Stimulated activated effector memory CD8-positive, alpha-beta T cell treated with anti-CD3 and anti-CD28 coated beads, Interleukin-12 subunit alpha, Interleukin-12 subunit beta, amount 100 ng/mL, for 72 hours (primary cell): ENCODE results near the gene PIAS3.

Source experiments
- ATAC-seq: fragments of 150-1000 bp; cut with Tn5 transposase; 2 replicates; pipeline ENCODE4 v1.10.0; 2021
- DNase-seq, 2 donors: peaks; one replicate each; pipeline ENCODE4 v3.0.0; 2021 to 2022; ENCODE audit warnings: low spot score in 2 of 2
- H3K27ac Mint-ChIP-seq: one replicate; pipeline ENCODE4 v1.8.0; 2022; ENCODE audit warnings: mild to moderate bottlenecking, mixed read lengths
- H3K36me3 Mint-ChIP-seq: one replicate; pipeline ENCODE4 v1.8.0; 2022; ENCODE audit warnings: mild to moderate bottlenecking, mixed read lengths
- H3K4me1 Mint-ChIP-seq: one replicate; pipeline ENCODE4 v1.8.0; 2022; ENCODE audit warnings: mixed read lengths
- H3K4me3 Mint-ChIP-seq: one replicate; pipeline ENCODE4 v1.8.0; 2022; ENCODE audit warnings: mild to moderate bottlenecking, mixed read lengths
- H3K9me3 Mint-ChIP-seq: one replicate; pipeline ENCODE4 v1.8.0; 2022; ENCODE audit warnings: mixed read lengths

The PIAS3 gene

DNA sequence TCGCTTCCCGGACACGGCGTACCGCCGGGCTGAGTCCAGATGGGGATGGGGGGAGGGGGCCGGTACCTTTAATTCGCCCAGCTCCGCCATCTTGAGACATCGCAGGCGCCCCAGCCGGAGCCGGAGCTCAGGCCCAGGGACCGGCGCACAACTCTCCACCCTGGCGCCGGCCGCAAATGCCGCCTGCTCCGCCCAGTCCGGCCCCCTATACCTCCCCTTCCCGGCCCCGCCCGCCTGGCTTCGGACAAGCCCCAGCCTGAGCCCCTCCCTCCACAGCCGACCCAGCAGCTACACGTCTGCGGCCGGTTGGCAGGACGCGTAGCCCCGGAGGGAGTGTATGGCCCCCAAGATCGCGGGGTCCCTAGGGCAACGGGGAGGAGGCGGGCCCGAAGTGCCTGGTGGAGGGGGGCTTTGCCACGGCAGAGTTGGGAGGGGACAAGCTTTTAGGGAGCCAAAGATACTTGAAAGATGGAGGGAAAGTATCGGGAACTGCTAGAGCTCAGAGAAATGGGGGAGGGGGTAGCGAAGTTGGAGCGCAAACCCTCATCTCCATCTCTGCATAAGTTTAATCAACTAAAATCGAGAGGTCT lies at the start of gene PIAS3:
Gene PIAS3, minus strand, starts transcription at position 181 of the 590 bp plus-strand sequence. Its CDS starts 91 bp downstream, at position 90.
- peak within 1 kb of the TSS; percentile 96 for H3K4me3 Mint-ChIP-seq
- H3K27ac Mint-ChIP-seq: peak within 1 kb of the TSS; percentile 91
- H3K36me3 Mint-ChIP-seq: peaks cover 35% of the 10 kb centered on the region
- ATAC-seq (peak; percentile 93), DNase-seq (peak; percentile 82 to 96)
- peaks cover 20% of the 10 kb centered on the region for H3K4me1 Mint-ChIP-seq
- no peaks in the 10 kb centered on the region for H3K9me3 Mint-ChIP-seq

- no peak overlapping the region for H3K4me3 Mint-ChIP-seq
- no peaks in the 10 kb centered on the region for H3K4me1 Mint-ChIP-seq
- peaks cover 35% of the 10 kb centered on the region for H3K36me3 Mint-ChIP-seq
- H3K27ac Mint-ChIP-seq: no peak overlapping the region
- DNase-seq (no peak), ATAC-seq (no peak)
- H3K9me3 Mint-ChIP-seq: no peaks in the 10 kb centered on the region
Measured at GRCh38 chr1:145908653-145909052, 49.8 kb upstream of the PIAS3 start.

DNA sequence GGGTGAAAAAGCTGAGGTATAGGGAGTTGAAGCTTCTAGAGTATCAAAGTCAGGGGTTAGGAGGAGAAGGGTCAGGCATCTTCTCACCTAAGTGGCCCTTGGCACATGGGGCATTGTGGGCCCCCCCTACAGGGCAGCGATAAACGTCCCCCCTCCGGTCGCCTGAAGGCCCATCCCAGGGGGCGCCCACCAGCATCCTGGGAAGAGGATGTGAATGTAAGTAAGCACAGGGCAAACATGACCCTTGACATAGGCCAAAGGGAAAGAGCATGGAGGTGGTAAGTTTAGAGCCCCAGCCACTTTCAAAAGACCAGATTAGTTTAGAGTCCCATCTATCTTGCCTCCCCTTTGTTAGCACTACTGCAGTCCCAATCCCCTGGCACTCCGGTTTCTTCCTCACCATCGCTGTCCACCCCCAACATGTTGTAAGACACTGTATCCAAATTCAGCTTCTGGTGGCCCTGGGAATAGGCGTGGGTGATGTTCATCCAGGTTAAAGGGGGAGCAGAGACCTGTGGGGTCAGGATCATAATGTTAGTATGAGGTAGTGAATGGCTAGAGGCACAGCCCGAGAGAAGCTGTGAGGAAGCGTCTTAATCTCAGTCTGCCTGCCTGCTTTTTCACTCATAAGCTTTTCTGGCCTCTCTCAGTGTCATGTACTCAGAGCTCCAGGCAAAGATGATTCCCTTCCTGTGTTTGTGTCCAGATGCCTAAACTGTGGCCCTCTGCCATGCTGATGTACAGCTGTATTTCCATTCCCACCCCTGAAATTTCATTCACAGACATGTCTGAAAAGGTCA lies 48.3 kb upstream of the PIAS3 start:
- no peak for DNase-seq
- ATAC-seq: no peak
- no peaks in the 10 kb centered on the region for H3K9me3 Mint-ChIP-seq
- H3K4me3 Mint-ChIP-seq: no peak overlapping the region
- H3K4me1 Mint-ChIP-seq: no peaks in the 10 kb centered on the region
- H3K27ac Mint-ChIP-seq: no peak overlapping the region
- H3K36me3 Mint-ChIP-seq: peaks cover 25% of the 10 kb centered on the region

DNA sequence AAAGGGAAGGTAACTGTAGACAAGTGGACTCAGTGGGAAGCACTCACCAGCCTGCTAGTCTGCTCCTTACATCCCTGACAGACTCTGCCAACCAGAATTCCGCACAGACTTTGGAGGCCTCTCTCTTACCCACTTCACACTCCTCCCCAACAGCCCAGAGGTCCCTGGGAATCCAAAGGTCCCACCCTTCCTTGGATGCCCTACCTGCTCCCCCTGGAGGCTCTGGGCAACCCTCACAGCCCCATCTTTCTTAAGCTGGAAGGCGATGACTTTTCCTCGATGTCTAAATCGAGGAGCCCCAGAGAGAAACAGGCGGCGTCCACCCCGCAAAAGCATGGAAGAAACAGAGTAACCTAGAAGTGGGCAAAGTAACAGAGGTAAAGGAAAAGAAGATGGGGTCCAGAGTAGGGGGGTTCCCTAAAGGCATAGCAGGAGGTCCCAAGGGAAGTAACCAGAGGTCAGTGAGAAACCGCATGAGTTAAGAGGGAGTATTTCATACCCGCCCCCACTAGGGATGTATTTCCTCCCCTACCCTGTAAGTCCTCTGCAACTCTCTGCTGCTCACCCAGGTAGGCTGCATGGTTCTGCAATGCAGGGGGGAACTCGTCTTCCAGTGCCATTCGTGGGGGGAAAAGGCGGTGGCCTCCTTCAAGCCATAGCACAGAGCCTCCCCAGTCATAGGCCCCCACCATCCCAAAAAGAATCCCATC lies 42.6 kb upstream of the PIAS3 start:
- no peaks in the 10 kb centered on the region for H3K9me3 Mint-ChIP-seq
- DNase-seq (no peak), ATAC-seq (no peak)
- no peak overlapping the region for H3K4me3 Mint-ChIP-seq
- H3K36me3 Mint-ChIP-seq: no peaks in the 10 kb centered on the region
- no peaks in the 10 kb centered on the region for H3K4me1 Mint-ChIP-seq
- peak overlapping the region; percentile 69 for H3K27ac Mint-ChIP-seq

DNA sequence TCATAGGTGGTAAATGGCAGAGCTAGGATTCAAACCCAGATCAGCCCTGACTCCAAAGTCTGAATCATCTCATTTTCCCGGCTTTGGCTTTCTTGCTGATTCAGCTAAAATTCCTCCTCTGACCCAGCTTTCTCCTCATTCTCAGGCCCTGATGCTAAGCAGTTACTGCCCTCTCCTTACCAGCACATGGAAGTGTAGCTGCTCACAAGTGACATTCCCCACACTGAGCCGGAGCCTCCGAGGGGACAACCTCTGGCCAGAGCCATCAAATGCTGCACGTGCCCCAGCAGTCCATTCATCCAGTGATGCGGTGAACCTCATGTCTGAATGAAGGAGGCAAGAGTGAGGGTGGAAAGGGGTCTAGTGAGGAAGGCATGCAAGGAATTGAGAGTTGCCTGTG lies 39.9 kb upstream of the PIAS3 start:
- DNase-seq (no peak), ATAC-seq (no peak)
- Mint-ChIP-seq H3K27ac (no peak overlapping the region), H3K9me3 (no peaks in the 10 kb centered on the region), H3K4me1 (no peaks in the 10 kb centered on the region), H3K4me3 (no peak overlapping the region), H3K36me3 (no peaks in the 10 kb centered on the region)

GRCh38 chr1:145897969-145898368 lies 39.1 kb upstream of the PIAS3 start:
- H3K9me3 Mint-ChIP-seq: no peaks in the 10 kb centered on the region
- no peak overlapping the region for H3K27ac Mint-ChIP-seq
- ATAC-seq: no peak

GRCh38 chr1:145895471-145895870 lies 36.6 kb upstream of the PIAS3 start:
- no peaks in the 10 kb centered on the region for H3K36me3 Mint-ChIP-seq

More at GRCh38 chr1:145897969-145898368, 39.1 kb upstream of the PIAS3 start:
- DNase-seq: no peak
- no peaks in the 10 kb centered on the region for H3K4me1 Mint-ChIP-seq
- no peak overlapping the region for H3K4me3 Mint-ChIP-seq
- no peaks in the 10 kb centered on the region for H3K36me3 Mint-ChIP-seq

DNA sequence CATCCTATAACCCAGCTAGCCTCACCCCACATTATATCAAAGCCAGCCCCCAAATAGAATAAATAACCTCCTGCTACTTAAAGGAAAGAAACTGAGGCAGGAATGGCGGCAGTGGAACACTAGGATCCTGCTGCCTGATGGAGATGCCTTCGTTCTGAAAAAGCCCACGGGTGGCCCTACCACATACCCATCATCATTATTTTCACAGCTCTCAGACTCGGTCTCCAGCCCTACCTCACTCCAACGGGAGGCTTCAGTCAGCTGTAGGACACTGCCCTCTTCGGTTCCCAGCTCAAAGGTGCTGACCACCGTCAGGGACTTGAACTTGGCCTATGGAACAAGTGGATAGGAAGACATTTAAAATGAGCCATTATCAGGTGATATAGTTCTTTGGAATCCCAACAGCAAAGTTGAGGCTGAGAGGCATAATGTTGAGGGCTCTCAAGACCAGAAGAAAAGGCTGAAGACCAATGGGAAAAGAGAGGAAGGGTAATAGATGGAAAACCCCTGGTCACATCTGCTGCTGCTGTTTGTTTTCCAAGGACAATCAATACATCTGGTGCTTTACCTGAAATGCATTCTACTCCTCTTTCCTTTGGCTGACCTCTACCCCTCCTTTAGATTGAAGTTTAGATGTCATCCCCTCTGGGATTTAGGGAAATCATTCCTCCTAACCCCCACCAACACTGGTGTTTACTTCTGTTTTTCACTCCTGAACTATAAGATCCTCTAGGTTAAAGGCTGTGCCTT lies 34.6 kb upstream of the PIAS3 start:
- Mint-ChIP-seq H3K4me1 (no peaks in the 10 kb centered on the region), H3K4me3 (no peak overlapping the region), H3K27ac (no peak overlapping the region), H3K9me3 (no peaks in the 10 kb centered on the region), H3K36me3 (no peaks in the 10 kb centered on the region)
- DNase-seq (no peak), ATAC-seq (no peak)

More at GRCh38 chr1:145895471-145895870, 36.6 kb upstream of the PIAS3 start:
- no peak overlapping the region for H3K4me3 Mint-ChIP-seq
- H3K9me3 Mint-ChIP-seq: no peaks in the 10 kb centered on the region
- no peaks in the 10 kb centered on the region for H3K4me1 Mint-ChIP-seq
- H3K27ac Mint-ChIP-seq: no peak overlapping the region
- ATAC-seq (no peak), DNase-seq (no peak)

GRCh38 chr1:145892486-145893087 lies 33.7 kb upstream of the PIAS3 start:
- no peaks in the 10 kb centered on the region for H3K4me1 Mint-ChIP-seq
- ATAC-seq (no peak), DNase-seq (no peak)
- no peak overlapping the region for H3K27ac Mint-ChIP-seq
- no peaks in the 10 kb centered on the region for H3K36me3 Mint-ChIP-seq
- no peak overlapping the region for H3K4me3 Mint-ChIP-seq
- H3K9me3 Mint-ChIP-seq: no peaks in the 10 kb centered on the region

DNA sequence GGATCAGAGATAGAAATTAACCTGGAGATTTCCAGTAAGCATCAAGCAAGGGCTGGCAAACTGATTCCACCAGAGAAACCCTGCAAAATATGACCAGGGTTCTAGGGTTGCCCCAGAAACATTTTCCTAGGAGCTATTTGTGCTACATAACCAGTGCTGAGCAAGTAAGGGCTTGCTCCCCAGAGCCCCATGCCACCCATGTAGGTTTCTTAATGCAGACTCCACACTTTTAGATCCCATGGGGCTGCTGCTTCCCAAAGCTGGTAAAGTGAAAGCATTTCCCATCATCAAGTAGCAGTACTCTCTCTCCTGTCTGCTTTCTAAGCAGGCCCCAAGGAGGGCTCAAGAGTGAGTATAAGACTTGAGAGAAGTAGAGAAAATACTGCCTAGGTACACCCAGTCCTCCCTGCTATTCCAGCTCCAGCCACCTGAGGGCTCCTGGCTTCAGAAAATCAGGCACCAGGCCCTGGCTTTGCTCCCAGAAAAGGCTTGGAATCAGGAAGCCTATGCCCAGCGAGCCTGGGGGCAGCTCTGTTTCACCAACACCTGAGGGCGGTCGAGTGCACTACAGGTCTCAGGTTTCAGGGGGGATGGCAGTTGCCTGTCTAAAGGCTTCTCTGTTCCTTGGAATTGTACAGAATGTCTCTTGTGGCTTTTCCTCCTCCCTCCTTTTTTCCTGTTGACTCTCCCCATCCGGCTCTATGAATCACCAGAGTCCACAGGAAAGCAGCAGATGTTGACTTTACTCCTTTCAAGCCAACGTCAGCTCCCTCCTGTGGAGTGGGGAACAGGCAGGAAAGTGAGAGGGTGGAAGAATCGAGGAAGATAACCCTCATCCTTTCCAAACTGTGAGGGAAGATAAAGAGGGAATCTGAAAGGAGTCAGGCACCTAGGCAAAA lies 33.0 kb upstream of the PIAS3 start:
- H3K9me3 Mint-ChIP-seq: no peaks in the 10 kb centered on the region
- no peaks in the 10 kb centered on the region for H3K4me1 Mint-ChIP-seq
- no peak overlapping the region for H3K27ac Mint-ChIP-seq
- no peak overlapping the region for H3K4me3 Mint-ChIP-seq
- H3K36me3 Mint-ChIP-seq: no peaks in the 10 kb centered on the region
- ATAC-seq: peak; percentile 74
- peak; percentile 36 to 68 for DNase-seq

- no peak overlapping the region for H3K27ac Mint-ChIP-seq
- H3K36me3 Mint-ChIP-seq: no peaks in the 10 kb centered on the region
- DNase-seq (no peak), ATAC-seq (no peak)
- no peak overlapping the region for H3K4me3 Mint-ChIP-seq
- H3K9me3 Mint-ChIP-seq: no peaks in the 10 kb centered on the region
- H3K4me1 Mint-ChIP-seq: no peaks in the 10 kb centered on the region
Measured at GRCh38 chr1:145891143-145891542, 32.3 kb upstream of the PIAS3 start.

DNA sequence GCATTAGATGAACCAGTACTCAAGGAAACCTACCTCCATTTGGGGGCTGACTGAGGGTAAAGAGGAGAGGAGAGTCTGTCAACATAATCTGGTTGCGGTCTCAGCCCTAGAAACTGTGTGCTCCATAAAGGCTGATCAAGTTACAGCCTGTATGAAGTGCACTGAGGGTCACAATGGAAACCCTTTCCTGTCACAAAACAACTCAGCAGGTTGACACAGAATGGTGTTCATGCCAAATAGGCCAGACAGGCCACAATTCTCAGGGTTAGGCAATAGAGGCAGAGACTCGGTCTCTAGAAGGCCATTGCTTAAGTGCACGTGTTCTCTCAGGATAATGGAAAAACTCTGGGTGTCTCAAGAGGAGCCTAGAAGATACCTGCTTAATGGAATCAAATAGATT lies 30.8 kb upstream of the PIAS3 start:
- H3K4me1 Mint-ChIP-seq: peaks cover 10% of the 10 kb centered on the region
- no peaks in the 10 kb centered on the region for H3K36me3 Mint-ChIP-seq
- H3K27ac Mint-ChIP-seq: no peak overlapping the region
- no peak for DNase-seq
- H3K9me3 Mint-ChIP-seq: no peaks in the 10 kb centered on the region
- ATAC-seq: no peak
- H3K4me3 Mint-ChIP-seq: no peak overlapping the region

- H3K4me1 Mint-ChIP-seq: peaks cover 12% of the 10 kb centered on the region
- no peaks in the 10 kb centered on the region for H3K9me3 Mint-ChIP-seq
- no peak overlapping the region for H3K4me3 Mint-ChIP-seq
- H3K36me3 Mint-ChIP-seq: no peaks in the 10 kb centered on the region
- H3K27ac Mint-ChIP-seq: no peak overlapping the region
- DNase-seq (no peak), ATAC-seq (no peak)
Measured at GRCh38 chr1:145887631-145888030, 28.8 kb upstream of the PIAS3 start.

DNA sequence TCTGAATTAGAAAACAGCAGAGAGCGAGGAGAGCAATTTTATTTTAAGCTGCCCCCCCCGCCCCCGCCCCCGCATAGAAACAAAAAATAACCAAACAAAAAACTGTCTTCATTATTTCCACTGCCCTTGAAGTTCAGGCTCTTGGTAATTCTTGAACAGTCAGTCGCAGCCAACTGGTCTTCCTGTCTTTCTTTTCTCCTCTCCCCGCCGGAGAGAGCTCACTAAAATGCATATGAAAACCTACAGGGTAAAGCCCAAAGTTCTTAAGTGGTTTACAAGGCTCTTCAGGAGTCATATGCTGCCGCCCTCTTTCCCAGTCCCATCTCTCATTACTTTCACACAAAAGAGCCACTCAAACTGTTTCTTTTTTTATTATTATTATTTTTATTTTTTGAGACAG lies 27.9 kb upstream of the PIAS3 start:
- ATAC-seq: no peak
- no peaks in the 10 kb centered on the region for H3K36me3 Mint-ChIP-seq
- H3K4me3 Mint-ChIP-seq: peak overlapping the region; percentile 72
- H3K27ac Mint-ChIP-seq: no peak overlapping the region
- no peaks in the 10 kb centered on the region for H3K9me3 Mint-ChIP-seq
- no peak for DNase-seq
- peaks cover 12% of the 10 kb centered on the region for H3K4me1 Mint-ChIP-seq
